ENCODE results near the gene ARHGAP4.

The ARHGAP4 gene

DNA sequence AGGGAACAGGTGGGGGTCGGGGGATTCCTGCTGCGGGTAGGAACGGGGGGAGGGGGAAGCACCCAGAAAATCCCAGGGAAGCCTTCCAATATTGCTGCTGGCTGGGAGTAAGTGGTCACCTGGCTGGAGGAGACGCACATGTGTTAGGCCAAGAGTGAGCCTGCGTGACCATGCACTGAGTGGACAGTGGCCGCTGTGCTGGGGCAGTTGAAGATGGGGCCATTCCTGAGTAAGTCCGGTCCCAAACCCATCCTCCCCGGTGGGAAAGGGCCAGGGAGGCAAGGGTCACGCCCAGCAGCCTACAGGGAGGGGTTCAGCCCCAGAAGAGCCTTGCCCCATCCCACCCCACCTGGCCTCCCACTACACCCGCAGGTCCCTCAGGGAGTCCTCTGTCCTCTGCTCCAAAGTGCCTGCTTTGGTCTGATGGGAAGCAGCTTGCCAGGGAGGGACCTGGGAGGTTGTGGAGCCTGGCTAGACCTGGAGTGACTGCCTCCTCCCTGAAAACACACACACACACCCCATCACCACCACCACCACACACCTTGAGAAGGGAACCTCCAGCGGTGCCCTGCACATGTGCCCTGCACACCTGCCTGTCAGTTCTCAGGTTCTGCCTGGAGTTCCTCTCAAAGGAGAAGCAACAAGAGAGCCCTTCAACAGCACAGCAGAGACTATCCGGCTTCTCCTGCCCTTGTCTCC lies 46.2 kb downstream of the ARHGAP4 start:
- H3K27me3 ChIP-seq (ENCODE audit: insufficient read depth, poor library complexity, severe bottlenecking), result peaks cover 5% of the 10 kb centered on the region
- TF ChIP-seq GABPA (IDR thresholded peaks at IDR 0.05; ENCODE audit: low read depth) (no peak), SPI1 (IDR thresholded peaks at IDR 0.05; ENCODE audit: borderline replicate concordance, low read depth) (no peak), CTCF (IDR thresholded peaks at IDR 0.05; ENCODE audit: insufficient read depth, low read length) (no peak), POLR2AphosphoS5 (IDR thresholded peaks at IDR 0.05; ENCODE audit: low read depth) (no peak)
- TF ChIP-seq, protein P1, sequence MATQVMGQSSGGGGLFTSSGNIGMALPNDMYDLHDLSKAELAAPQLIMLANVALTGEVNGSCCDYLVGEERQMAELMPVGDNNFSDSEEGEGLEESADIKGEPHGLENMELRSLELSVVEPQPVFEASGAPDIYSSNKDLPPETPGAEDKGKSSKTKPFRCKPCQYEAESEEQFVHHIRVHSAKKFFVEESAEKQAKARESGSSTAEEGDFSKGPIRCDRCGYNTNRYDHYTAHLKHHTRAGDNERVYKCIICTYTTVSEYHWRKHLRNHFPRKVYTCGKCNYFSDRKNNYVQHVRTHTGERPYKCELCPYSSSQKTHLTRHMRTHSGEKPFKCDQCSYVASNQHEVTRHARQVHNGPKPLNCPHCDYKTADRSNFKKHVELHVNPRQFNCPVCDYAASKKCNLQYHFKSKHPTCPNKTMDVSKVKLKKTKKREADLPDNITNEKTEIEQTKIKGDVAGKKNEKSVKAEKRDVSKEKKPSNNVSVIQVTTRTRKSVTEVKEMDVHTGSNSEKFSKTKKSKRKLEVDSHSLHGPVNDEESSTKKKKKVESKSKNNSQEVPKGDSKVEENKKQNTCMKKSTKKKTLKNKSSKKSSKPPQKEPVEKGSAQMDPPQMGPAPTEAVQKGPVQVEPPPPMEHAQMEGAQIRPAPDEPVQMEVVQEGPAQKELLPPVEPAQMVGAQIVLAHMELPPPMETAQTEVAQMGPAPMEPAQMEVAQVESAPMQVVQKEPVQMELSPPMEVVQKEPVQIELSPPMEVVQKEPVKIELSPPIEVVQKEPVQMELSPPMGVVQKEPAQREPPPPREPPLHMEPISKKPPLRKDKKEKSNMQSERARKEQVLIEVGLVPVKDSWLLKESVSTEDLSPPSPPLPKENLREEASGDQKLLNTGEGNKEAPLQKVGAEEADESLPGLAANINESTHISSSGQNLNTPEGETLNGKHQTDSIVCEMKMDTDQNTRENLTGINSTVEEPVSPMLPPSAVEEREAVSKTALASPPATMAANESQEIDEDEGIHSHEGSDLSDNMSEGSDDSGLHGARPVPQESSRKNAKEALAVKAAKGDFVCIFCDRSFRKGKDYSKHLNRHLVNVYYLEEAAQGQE (IDR thresholded peaks at IDR 0.05; ENCODE audit: insufficient replicate concordance, low read depth), result no peak
- H3K4me3 ChIP-seq (replicated peaks; ENCODE audit: insufficient read depth, low read length), result no peak overlapping the region
- H3K27ac ChIP-seq (replicated peaks), result no peak overlapping the region
- DNase-seq (ENCODE audit: low read depth in 1 of 2, low spot score in 1 of 2), result no peak

GRCh38 chrX:153878969-153879653 lies 47.0 kb downstream of the ARHGAP4 start:
- no peak overlapping the region for H3K4me3 ChIP-seq (replicated peaks; ENCODE audit: insufficient read depth, low read length)
- H3K27me3 ChIP-seq (ENCODE audit: insufficient read depth, poor library complexity, severe bottlenecking), result no peaks in the 10 kb centered on the region
- no peak overlapping the region for H3K27ac ChIP-seq (replicated peaks)
- TF ChIP-seq POLR2AphosphoS5 (IDR thresholded peaks at IDR 0.05; ENCODE audit: low read depth) (no peak), GABPA (IDR thresholded peaks at IDR 0.05; ENCODE audit: low read depth) (no peak), SPI1 (IDR thresholded peaks at IDR 0.05; ENCODE audit: borderline replicate concordance, low read depth) (no peak)
- TF ChIP-seq, protein P1 (IDR thresholded peaks at IDR 0.05; ENCODE audit: insufficient replicate concordance, low read depth), result no peak
- DNase-seq (ENCODE audit: low read depth in 1 of 2, low spot score in 1 of 2), result no peak

DNA sequence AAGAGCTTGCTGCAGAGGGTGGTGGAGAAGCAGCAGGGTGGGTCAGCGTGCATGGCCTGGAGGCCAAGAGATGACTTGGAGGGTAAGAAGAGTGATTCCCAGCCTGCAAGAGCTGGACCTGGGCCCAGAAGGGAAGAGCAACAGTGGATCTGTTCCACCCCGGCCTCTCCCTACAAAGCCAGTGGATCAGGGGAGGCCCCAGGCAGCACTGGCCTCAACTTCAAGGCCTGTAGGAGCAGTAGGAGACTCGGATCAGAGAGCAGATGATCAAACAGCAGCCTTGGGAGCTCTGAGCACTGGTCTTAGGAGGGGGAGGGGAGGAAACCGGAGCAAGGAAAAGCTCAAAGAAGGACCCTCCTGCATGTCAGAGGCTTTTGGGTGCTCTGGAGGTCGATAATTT lies 47.7 kb downstream of the ARHGAP4 start:
- TF ChIP-seq, protein P1 (IDR thresholded peaks at IDR 0.05; ENCODE audit: insufficient replicate concordance, low read depth), result no peak
- TF ChIP-seq GABPA (IDR thresholded peaks at IDR 0.05; ENCODE audit: low read depth), result no peak
- no peak for TF ChIP-seq POLR2AphosphoS5 (IDR thresholded peaks at IDR 0.05; ENCODE audit: low read depth)
- TF ChIP-seq SPI1 (IDR thresholded peaks at IDR 0.05; ENCODE audit: borderline replicate concordance, low read depth), result no peak
- TF ChIP-seq CTCF (IDR thresholded peaks at IDR 0.05; ENCODE audit: insufficient read depth, low read length), result no peak
- peaks cover 3% of the 10 kb centered on the region for H3K27me3 ChIP-seq (ENCODE audit: insufficient read depth, poor library complexity, severe bottlenecking)
- H3K27ac ChIP-seq (replicated peaks), result no peak overlapping the region
- H3K4me3 ChIP-seq (replicated peaks; ENCODE audit: insufficient read depth, low read length), result no peak overlapping the region
- no peak for DNase-seq (ENCODE audit: low read depth in 1 of 2, low spot score in 1 of 2)
